GM23338 (cell line): Measurements from ENCODE around the gene PTOV1. TPM values are rescaled to one million over a fixed set of nuclear protein-coding genes. Genes with fewer than 3 reads are reported as not detected.

Experiments
- ATAC-seq: fragments of 200-7000 bp; cut with Tn5 transposase; 3 replicates; pipeline ENCODE4 v1.9.1; 2020
- DNase-seq: peaks from one replicate; pipeline ENCODE4 v3.0.0-alpha.2; 2015; ENCODE audit warnings: low spot score
- H2AFZ ChIP-seq: fragments of 200-600 bp; sonication (generic); 2 replicates; pipeline ENCODE4 v1.8.0; 2016; ENCODE audit warnings: antibody characterized with exemption, mild to moderate bottlenecking, moderate library complexity
- H3F3A ChIP-seq: fragments of 200-600 bp; sonication (generic); replicated peaks from 2 replicates; pipeline ENCODE4 v1.8.0; 2017; ENCODE audit warnings: antibody characterized with exemption, mixed run types, low read depth
- H3K27ac ChIP-seq: fragments of 200-600 bp; sonication (generic); 2 replicates; pipeline ENCODE4 v1.6.1; 2016; ENCODE audit warnings: low read depth
- H3K27me3 ChIP-seq: fragments of 200-600 bp; sonication (generic); 2 replicates; pipeline ENCODE4 v1.8.0; 2016; ENCODE audit warnings: mild to moderate bottlenecking, mixed run types, moderate library complexity; ENCODE audit not compliant: insufficient read depth
- H3K36me3 ChIP-seq: fragments of 200-600 bp; sonication (generic); 2 replicates; pipeline ENCODE4 v1.8.0; 2016; ENCODE audit warnings: mild to moderate bottlenecking; ENCODE audit not compliant: insufficient read depth
- H3K4me1 ChIP-seq: fragments of 200-600 bp; sonication (generic); 2 replicates; pipeline ENCODE4 v1.8.0; 2016; ENCODE audit warnings: mild to moderate bottlenecking, moderate library complexity; ENCODE audit not compliant: insufficient read depth
- H3K4me2 ChIP-seq: fragments of 200-600 bp; sonication (generic); 2 replicates; pipeline ENCODE4 v1.7.1; 2017; ENCODE audit warnings: mixed run types
- H3K4me3 ChIP-seq: fragments of 200-600 bp; sonication (generic); 2 replicates; pipeline ENCODE4 v1.6.1; 2016; ENCODE audit warnings: mixed run types
- H3K79me2 ChIP-seq: fragments of 200-600 bp; sonication (generic); replicated peaks from 2 replicates; pipeline ENCODE4 v1.8.0; 2017; ENCODE audit warnings: mild to moderate bottlenecking; ENCODE audit not compliant: insufficient read depth
- H3K9me2 ChIP-seq: fragments of 200-600 bp; sonication (generic); 2 replicates; pipeline ENCODE4 v1.8.0; 2017; ENCODE audit not compliant: insufficient read depth
- H4K20me1 ChIP-seq: fragments of 200-600 bp; sonication (generic); replicated peaks from 2 replicates; pipeline ENCODE4 v1.8.0; 2017; ENCODE audit warnings: mild to moderate bottlenecking; ENCODE audit not compliant: insufficient read depth
- H3K27ac Mint-ChIP-seq: 2 replicates; pipeline ENCODE4 v1.8.0; 2020; ENCODE audit warnings: inconsistent platforms, mild to moderate bottlenecking, moderate library complexity, mixed read lengths
- H3K27me3 Mint-ChIP-seq: 3 replicates; pipeline ENCODE4 v1.8.0; 2022; ENCODE audit warnings: low read depth, mild to moderate bottlenecking, moderate library complexity, mixed read lengths, inconsistent platforms; ENCODE audit not compliant: insufficient read depth, poor library complexity
- H3K36me3 Mint-ChIP-seq: 3 replicates; pipeline ENCODE4 v1.8.0; 2021; ENCODE audit warnings: low read depth, mild to moderate bottlenecking, inconsistent platforms, moderate library complexity, mixed read lengths
- H3K4me1 Mint-ChIP-seq: 3 replicates; pipeline ENCODE4 v1.8.0; 2020; ENCODE audit warnings: mild to moderate bottlenecking, inconsistent platforms, mixed read lengths
- H3K4me3 Mint-ChIP-seq: 3 replicates; pipeline ENCODE4 v1.8.0; 2021; ENCODE audit warnings: moderate library complexity, mild to moderate bottlenecking, inconsistent platforms, mixed read lengths
- H3K9me3 Mint-ChIP-seq: 3 replicates; pipeline ENCODE4 v1.8.0; 2020; ENCODE audit warnings: moderate library complexity, mild to moderate bottlenecking, inconsistent platforms, mixed read lengths
- CTCF ChIP-seq, 2 experiments: fragments of 200-600 bp in 1 of 2; sonication (generic) in 1 of 2; conservative IDR thresholded peaks; 2 replicates each; pipeline versions ENCODE4 v1.5.1 to v1.6.1; 2016 to 2017; ENCODE audit warnings: antibody characterized with exemption in 2 of 2, low read depth in 2 of 2, mild to moderate bottlenecking in 2 of 2, moderate library complexity in 1 of 2
- EZH2 ChIP-seq: fragments of 200-600 bp; sonication (generic); IDR thresholded peaks from one replicate; pipeline ENCODE4 v1.8.0; 2017; ENCODE audit warnings: antibody characterized with exemption, mild to moderate bottlenecking, low read depth; ENCODE audit not compliant: unreplicated experiment
- EZH2phosphoT487 ChIP-seq: fragments of 200-600 bp; sonication (generic); IDR thresholded peaks from one replicate; pipeline ENCODE4 v1.8.1; 2018; ENCODE audit warnings: antibody characterized with exemption; ENCODE audit not compliant: unreplicated experiment
- JUNB ChIP-seq: IDR thresholded peaks from one replicate; pipeline ENCODE4 v1.6.1; 2016; ENCODE audit warnings: antibody characterized with exemption; ENCODE audit not compliant: unreplicated experiment
- NANOG ChIP-seq: IDR thresholded peaks from 2 replicates; pipeline ENCODE4 v1.6.1; 2016; ENCODE audit warnings: antibody characterized with exemption, borderline replicate concordance
- POLR2AphosphoS5 ChIP-seq: IDR thresholded peaks from 2 replicates; pipeline ENCODE4 v1.6.1; 2016; ENCODE audit warnings: antibody characterized with exemption, low read depth
- STAT1 ChIP-seq: IDR thresholded peaks from one replicate; pipeline ENCODE4 v1.6.1; 2016; ENCODE audit warnings: antibody characterized with exemption; ENCODE audit not compliant: unreplicated experiment
- ZNF114 ChIP-seq: fragments of 250-450 bp; sonication (Bioruptor Pico); IDR thresholded peaks from 2 replicates; pipeline ENCODE4 v1.5.0; 2020; ENCODE audit warnings: mild to moderate bottlenecking, moderate library complexity
- ZNF331 ChIP-seq: fragments of 250-450 bp; sonication (Bioruptor Pico); IDR thresholded peaks from 2 replicates; pipeline ENCODE4 v1.5.0; 2020; ENCODE audit warnings: low read depth, mild to moderate bottlenecking, moderate library complexity
- polyA plus RNA-seq: library from polyadenylated mRNA; unstranded; fragments of >200 nt; fragmentation: Nextera tagmentation; extraction: Ambion mirVana; gene quantifications from 2 replicates; pipeline ENCODE4 v1.2.1, GENCODE V29; 2016
- total RNA-seq: library from RNA; depleted of rRNA; stranded (reverse); fragments of >200 nt; shearing (Covaris generic); gene quantifications from 2 replicates; pipeline ENCODE4 v1.2.3, GENCODE V29; 2014
- TF ChIP-seq, protein P1 (sequence below): IDR thresholded peaks from one replicate; pipeline ENCODE4 v1.6.1; 2018; ENCODE audit warnings: antibody characterized with exemption; ENCODE audit not compliant: unreplicated experiment

The PTOV1 gene
- total and polyA plus RNA-seq, 2 experiments from 2014 or later = 188 to 209 TPM

GRCh38 chr19:49811328-49811727 lies 39.6 kb upstream of the PTOV1 start:
- no peak overlapping the region for H2AFZ ChIP-seq
- no peak overlapping the region for H3K4me2 ChIP-seq
- H3K79me2 ChIP-seq = no peaks in the 10 kb centered on the region
- no peaks in the 10 kb centered on the region; the same call in 2 of the 3 replicates for H3K9me3 Mint-ChIP-seq
- H3K9me2 ChIP-seq = no peaks in the 10 kb centered on the region
- no peak overlapping the region for H3K27ac ChIP-seq
- H3F3A ChIP-seq = peaks cover 17% of the 10 kb centered on the region
- DNase-seq = no peak
- TF ChIP-seq ZNF114 (CRISPR knock-in tag) = no peak
- no peak for TF ChIP-seq JUNB
- TF ChIP-seq, protein P1, sequence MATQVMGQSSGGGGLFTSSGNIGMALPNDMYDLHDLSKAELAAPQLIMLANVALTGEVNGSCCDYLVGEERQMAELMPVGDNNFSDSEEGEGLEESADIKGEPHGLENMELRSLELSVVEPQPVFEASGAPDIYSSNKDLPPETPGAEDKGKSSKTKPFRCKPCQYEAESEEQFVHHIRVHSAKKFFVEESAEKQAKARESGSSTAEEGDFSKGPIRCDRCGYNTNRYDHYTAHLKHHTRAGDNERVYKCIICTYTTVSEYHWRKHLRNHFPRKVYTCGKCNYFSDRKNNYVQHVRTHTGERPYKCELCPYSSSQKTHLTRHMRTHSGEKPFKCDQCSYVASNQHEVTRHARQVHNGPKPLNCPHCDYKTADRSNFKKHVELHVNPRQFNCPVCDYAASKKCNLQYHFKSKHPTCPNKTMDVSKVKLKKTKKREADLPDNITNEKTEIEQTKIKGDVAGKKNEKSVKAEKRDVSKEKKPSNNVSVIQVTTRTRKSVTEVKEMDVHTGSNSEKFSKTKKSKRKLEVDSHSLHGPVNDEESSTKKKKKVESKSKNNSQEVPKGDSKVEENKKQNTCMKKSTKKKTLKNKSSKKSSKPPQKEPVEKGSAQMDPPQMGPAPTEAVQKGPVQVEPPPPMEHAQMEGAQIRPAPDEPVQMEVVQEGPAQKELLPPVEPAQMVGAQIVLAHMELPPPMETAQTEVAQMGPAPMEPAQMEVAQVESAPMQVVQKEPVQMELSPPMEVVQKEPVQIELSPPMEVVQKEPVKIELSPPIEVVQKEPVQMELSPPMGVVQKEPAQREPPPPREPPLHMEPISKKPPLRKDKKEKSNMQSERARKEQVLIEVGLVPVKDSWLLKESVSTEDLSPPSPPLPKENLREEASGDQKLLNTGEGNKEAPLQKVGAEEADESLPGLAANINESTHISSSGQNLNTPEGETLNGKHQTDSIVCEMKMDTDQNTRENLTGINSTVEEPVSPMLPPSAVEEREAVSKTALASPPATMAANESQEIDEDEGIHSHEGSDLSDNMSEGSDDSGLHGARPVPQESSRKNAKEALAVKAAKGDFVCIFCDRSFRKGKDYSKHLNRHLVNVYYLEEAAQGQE = no peak
- no peak for TF ChIP-seq POLR2AphosphoS5
- no peak for TF ChIP-seq CTCF (conservative IDR thresholded peaks at IDR 0.05; ENCODE audit: low read depth in 2 of 2)
- TF ChIP-seq ZNF331 (CRISPR knock-in tag) = no peak
- TF ChIP-seq EZH2 = no peak
- ATAC-seq = no peak
- no peak overlapping the region for H3K27ac Mint-ChIP-seq
- H3K36me3 Mint-ChIP-seq = peaks cover 14% of the 10 kb centered on the region
- no peaks in the 10 kb centered on the region; the same call in 1 of the 2 replicates for H4K20me1 ChIP-seq
- H3K27me3 ChIP-seq = no peaks in the 10 kb centered on the region
- H3K36me3 ChIP-seq = no peaks in the 10 kb centered on the region; the same call in 1 of the 2 replicates
- peaks cover 23% of the 10 kb centered on the region for H3K4me1 Mint-ChIP-seq
- no peak overlapping the region for H3K4me3 ChIP-seq
- peaks cover 14% of the 10 kb centered on the region; the same call in 1 of the 2 replicates for H3K4me1 ChIP-seq
- peaks cover 24% of the 10 kb centered on the region for H3K27me3 Mint-ChIP-seq
- 0 out of 3 replicates have a peak overlapping the region, but pooled peaks have one; percentile 16 for H3K4me3 Mint-ChIP-seq

DNA sequence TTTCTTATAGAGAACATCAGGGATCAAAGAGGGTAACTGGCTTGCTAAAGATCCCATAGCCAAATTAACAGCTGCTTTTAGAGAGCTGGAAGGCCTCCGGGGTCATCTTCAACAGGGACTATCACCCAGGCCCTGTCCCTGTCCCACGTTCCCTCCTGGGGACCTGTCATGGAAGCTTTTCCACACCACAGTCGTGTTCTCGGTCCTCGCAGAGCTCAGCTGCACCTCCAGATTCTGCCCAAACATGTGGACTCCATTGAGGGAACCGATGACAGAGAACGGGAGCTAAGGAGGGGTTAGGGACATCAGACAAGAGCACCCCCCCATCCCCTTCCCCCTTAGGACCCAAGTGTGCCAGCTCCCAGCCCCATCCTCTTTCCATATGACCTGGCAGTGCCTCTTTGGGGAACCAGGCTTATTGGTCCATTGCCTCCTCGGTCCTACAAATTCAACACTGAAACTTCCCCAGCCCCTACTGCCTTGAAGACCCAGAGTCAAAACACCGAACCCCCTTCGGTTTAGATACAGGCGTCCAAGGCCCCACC lies 38.4 kb upstream of the PTOV1 start:
- H3K4me1 Mint-ChIP-seq = peaks cover 25% of the 10 kb centered on the region
- Histone ChIP-seq H3K4me1 (peaks cover 13% of the 10 kb centered on the region; the same call in 1 of the 2 replicates), H4K20me1 (no peaks in the 10 kb centered on the region), H3K36me3 (no peaks in the 10 kb centered on the region; the same call in 1 of the 2 replicates), H2AFZ (peak overlapping the region; percentile 0; the same call in 1 of the 2 replicates), H3K4me3 (peak overlapping the region; percentile 52), H3K27me3 (no peaks in the 10 kb centered on the region), H3F3A (peaks cover 13% of the 10 kb centered on the region), H3K27ac (no peak overlapping the region), H3K9me2 (no peaks in the 10 kb centered on the region), H3K4me2 (peak overlapping the region; percentile 50), H3K79me2 (no peaks in the 10 kb centered on the region)
- ATAC-seq = no peak
- no peak for DNase-seq
- peaks cover 9% of the 10 kb centered on the region; the same call in 2 of the 3 replicates for H3K36me3 Mint-ChIP-seq
- H3K27ac Mint-ChIP-seq = peak overlapping the region; percentile 99; the same call in 1 of the 2 replicates
- no peaks in the 10 kb centered on the region; the same call in 2 of the 3 replicates for H3K9me3 Mint-ChIP-seq
- peaks cover 28% of the 10 kb centered on the region for H3K27me3 Mint-ChIP-seq
- peak overlapping the region; percentile 92 for H3K4me3 Mint-ChIP-seq
- TF ChIP-seq ZNF114 (CRISPR knock-in tag) (no peak), JUNB (no peak), EZH2 (no peak), ZNF331 (CRISPR knock-in tag) (no peak), POLR2AphosphoS5 (no peak), STAT1 (no peak), NANOG (no peak), EZH2phosphoT487 (no peak)
- TF ChIP-seq, protein P1 = no peak
